ENCODE data around the gene DGKE.

DGKE gene

DNA sequence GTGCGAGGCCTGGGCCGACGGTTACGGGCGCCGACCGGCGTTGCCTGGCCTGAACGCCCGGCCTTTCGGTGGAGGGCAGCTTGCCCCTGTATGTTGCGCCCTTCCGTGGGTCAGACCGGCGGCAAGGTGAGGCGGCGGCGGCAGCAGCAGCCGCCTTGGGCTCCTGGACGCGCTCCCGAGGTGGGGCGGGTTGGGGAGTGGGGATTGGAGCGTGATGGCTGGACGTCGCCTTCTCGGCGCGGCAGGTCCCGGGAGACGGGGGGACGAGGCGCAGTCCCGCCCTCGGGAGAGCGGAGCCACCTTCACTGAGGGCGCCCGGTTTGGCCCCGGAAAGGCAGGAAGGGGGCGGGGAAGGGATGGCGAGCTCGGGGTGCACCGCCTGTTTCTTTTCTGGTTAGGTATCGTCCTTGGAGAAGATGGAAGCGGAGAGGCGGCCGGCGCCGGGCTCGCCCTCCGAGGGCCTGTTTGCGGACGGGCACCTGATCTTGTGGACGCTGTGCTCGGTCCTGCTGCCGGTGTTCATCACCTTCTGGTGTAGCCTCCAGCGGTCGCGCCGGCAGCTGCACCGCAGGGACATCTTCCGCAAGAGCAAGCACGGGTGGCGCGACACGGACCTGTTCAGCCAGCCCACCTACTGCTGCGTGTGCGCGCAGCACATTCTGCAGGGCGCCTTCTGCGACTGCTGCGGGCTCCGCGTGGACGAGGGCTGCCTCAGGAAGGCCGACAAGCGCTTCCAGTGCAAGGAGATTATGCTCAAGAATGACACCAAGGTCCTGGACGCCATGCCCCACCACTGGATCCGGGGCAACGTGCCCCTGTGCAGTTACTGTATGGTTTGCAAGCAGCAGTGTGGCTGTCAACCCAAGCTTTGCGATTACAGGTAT is 671 bp downstream of the DGKE start:
- peak overlapping the region; percentile 81 for H2AFZ ChIP-seq (ENCODE audit: low read length)
- peak overlapping the region; percentile 90 for H3K4me2 ChIP-seq (ENCODE audit: low read depth, low read length)
- H3K9ac ChIP-seq (ENCODE audit: low read length): peak overlapping the region; percentile 89
- H4K20me1 ChIP-seq (ENCODE audit: insufficient read depth, low read length): peaks cover 4% of the 10 kb centered on the region; the same call in 1 of the 2 replicates
- peak overlapping the region; percentile 89 for H3K4me3 ChIP-seq (ENCODE audit: low read length)
- TF ChIP-seq EZH2 (optimal IDR thresholded peaks at IDR 0.05; ENCODE audit: low read depth, low read length) (no peak), EZH2phosphoT487 (IDR thresholded peaks at IDR 0.05; ENCODE audit: low read length) (no peak)
- TF ChIP-seq, protein P1, sequence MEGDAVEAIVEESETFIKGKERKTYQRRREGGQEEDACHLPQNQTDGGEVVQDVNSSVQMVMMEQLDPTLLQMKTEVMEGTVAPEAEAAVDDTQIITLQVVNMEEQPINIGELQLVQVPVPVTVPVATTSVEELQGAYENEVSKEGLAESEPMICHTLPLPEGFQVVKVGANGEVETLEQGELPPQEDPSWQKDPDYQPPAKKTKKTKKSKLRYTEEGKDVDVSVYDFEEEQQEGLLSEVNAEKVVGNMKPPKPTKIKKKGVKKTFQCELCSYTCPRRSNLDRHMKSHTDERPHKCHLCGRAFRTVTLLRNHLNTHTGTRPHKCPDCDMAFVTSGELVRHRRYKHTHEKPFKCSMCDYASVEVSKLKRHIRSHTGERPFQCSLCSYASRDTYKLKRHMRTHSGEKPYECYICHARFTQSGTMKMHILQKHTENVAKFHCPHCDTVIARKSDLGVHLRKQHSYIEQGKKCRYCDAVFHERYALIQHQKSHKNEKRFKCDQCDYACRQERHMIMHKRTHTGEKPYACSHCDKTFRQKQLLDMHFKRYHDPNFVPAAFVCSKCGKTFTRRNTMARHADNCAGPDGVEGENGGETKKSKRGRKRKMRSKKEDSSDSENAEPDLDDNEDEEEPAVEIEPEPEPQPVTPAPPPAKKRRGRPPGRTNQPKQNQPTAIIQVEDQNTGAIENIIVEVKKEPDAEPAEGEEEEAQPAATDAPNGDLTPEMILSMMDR (IDR thresholded peaks at IDR 0.05; ENCODE audit: low read length): peak; percentile 27
- H3F3A ChIP-seq (ENCODE audit: insufficient read depth, low read length): peaks cover 21% of the 10 kb centered on the region; the same call in 1 of the 2 replicates
- H3K79me2 ChIP-seq (ENCODE audit: low read length): peaks cover 88% of the 10 kb centered on the region
- DNase-seq: peak; percentile 85
- no peaks in the 10 kb centered on the region for H3K9me3 ChIP-seq (replicated peaks; ENCODE audit: insufficient read depth, low read length)
- peaks cover 7% of the 10 kb centered on the region; the same call in 1 of the 2 replicates for H3K36me3 ChIP-seq (replicated peaks; ENCODE audit: insufficient read depth, low read length)
- peaks cover 11% of the 10 kb centered on the region for H3K4me1 ChIP-seq (ENCODE audit: low read length)
- H3K27me3 ChIP-seq (replicated peaks; ENCODE audit: insufficient read depth, low read length): no peaks in the 10 kb centered on the region
- no peaks in the 10 kb centered on the region for H3K9me2 ChIP-seq (replicated peaks; ENCODE audit: insufficient read depth, low read length)
- peak overlapping the region; percentile 81 for H3K27ac ChIP-seq (ENCODE audit: low read length)

DNA sequence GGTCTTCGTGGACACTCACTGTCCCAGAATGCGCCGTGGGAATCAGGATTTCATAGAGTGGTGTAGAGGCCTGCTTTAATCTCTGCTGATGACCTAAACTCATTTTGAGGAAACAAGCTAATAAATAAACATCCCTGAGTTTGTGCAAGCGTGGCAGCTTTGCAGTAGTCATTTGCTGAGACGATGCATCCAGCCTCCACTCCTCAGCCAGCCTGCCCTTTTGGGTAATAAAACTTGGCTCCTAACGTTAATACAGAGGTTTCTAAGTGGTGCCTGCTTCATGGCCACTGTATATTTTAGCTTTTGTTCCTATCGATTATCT is 1.3 kb downstream of the DGKE start:
- Histone ChIP-seq H3K79me2 (ENCODE audit: low read length) (peaks cover 89% of the 10 kb centered on the region), H3K27me3 (replicated peaks; ENCODE audit: insufficient read depth, low read length) (no peaks in the 10 kb centered on the region), H3K9me3 (replicated peaks; ENCODE audit: insufficient read depth, low read length) (no peaks in the 10 kb centered on the region), H2AFZ (ENCODE audit: low read length) (peak overlapping the region; percentile 81), H3K36me3 (replicated peaks; ENCODE audit: insufficient read depth, low read length) (peaks cover 8% of the 10 kb centered on the region; the same call in 1 of the 2 replicates), H3K4me1 (ENCODE audit: low read length) (peaks cover 11% of the 10 kb centered on the region), H4K20me1 (ENCODE audit: insufficient read depth, low read length) (peaks cover 4% of the 10 kb centered on the region; the same call in 1 of the 2 replicates), H3K27ac (ENCODE audit: low read length) (peak overlapping the region; percentile 81; the same call in 1 of the 2 replicates), H3K4me2 (ENCODE audit: low read depth, low read length) (peak overlapping the region; percentile 90), H3F3A (ENCODE audit: insufficient read depth, low read length) (peaks cover 21% of the 10 kb centered on the region; the same call in 1 of the 2 replicates), H3K9me2 (replicated peaks; ENCODE audit: insufficient read depth, low read length) (no peaks in the 10 kb centered on the region), H3K9ac (ENCODE audit: low read length) (peak overlapping the region; percentile 89), H3K4me3 (ENCODE audit: low read length) (peak overlapping the region; percentile 89)
- DNase-seq: no peak
- TF ChIP-seq EZH2phosphoT487 (IDR thresholded peaks at IDR 0.05; ENCODE audit: low read length): no peak
- TF ChIP-seq, protein P1 (IDR thresholded peaks at IDR 0.05; ENCODE audit: low read length): no peak
- no peak for TF ChIP-seq EZH2 (optimal IDR thresholded peaks at IDR 0.05; ENCODE audit: low read depth, low read length)

DNA sequence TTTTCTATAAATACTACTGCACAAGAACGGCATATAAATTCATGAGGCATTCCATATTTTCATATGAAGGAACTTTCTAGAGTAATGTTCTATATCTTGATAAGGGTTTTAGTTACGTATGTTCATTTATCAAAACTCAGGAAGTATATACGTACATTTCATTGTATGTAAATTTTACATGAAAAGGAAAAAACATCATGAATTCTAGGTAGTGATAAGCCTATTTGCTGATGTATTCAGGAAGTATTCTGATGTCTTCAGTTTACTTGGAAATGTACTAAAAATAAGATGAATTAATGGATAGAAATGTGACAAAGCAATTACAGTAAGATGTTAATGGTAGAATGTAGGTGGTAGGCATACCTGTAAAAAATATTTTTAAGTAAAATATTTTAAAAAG is 4.7 kb downstream of the DGKE start:
- H3K4me2 ChIP-seq (ENCODE audit: low read depth, low read length): peak overlapping the region; percentile 17; the same call in 1 of the 2 replicates

More for the DNA sequence above, 4.7 kb downstream of the DGKE start:
- H3K9me3 ChIP-seq (replicated peaks; ENCODE audit: insufficient read depth, low read length): no peaks in the 10 kb centered on the region
- TF ChIP-seq, protein P1 (IDR thresholded peaks at IDR 0.05; ENCODE audit: low read length): no peak
- TF ChIP-seq EZH2 (optimal IDR thresholded peaks at IDR 0.05; ENCODE audit: low read depth, low read length) (no peak), EZH2phosphoT487 (IDR thresholded peaks at IDR 0.05; ENCODE audit: low read length) (no peak)
- peaks cover 4% of the 10 kb centered on the region; the same call in 1 of the 2 replicates for H3K4me1 ChIP-seq (ENCODE audit: low read length)
- peaks cover 15% of the 10 kb centered on the region; the same call in 1 of the 2 replicates for H3F3A ChIP-seq (ENCODE audit: insufficient read depth, low read length)
- H4K20me1 ChIP-seq (ENCODE audit: insufficient read depth, low read length): peaks cover 4% of the 10 kb centered on the region; the same call in 1 of the 2 replicates
- H3K27ac ChIP-seq (ENCODE audit: low read length): no peak overlapping the region
- no peaks in the 10 kb centered on the region for H3K9me2 ChIP-seq (replicated peaks; ENCODE audit: insufficient read depth, low read length)
- no peak overlapping the region for H2AFZ ChIP-seq (ENCODE audit: low read length)
- no peak overlapping the region for H3K4me3 ChIP-seq (ENCODE audit: low read length)
- peaks cover 8% of the 10 kb centered on the region; the same call in 1 of the 2 replicates for H3K36me3 ChIP-seq (replicated peaks; ENCODE audit: insufficient read depth, low read length)
- no peaks in the 10 kb centered on the region for H3K27me3 ChIP-seq (replicated peaks; ENCODE audit: insufficient read depth, low read length)
- peaks cover 93% of the 10 kb centered on the region for H3K79me2 ChIP-seq (ENCODE audit: low read length)
- no peak for DNase-seq
- no peak overlapping the region for H3K9ac ChIP-seq (ENCODE audit: low read length)

Data from MM.1S (cell line).